GM12865 (cell line): ENCODE results near the gene SLC38A8.

ENCODE experiments used
- DNase-seq: peaks from one replicate; pipeline ENCODE4 v3.0.0; 2010; ENCODE audit warnings: low read depth
- H3K4me3 ChIP-seq: 2 replicates; pipeline ENCODE4 v1.5.1; 2011; ENCODE audit warnings: mild to moderate bottlenecking, low read depth, low read length, control low read depth
- CTCF ChIP-seq: IDR thresholded peaks from 2 replicates; pipeline ENCODE4 v1.5.1; 2011; ENCODE audit warnings: low read length, control low read depth, low read depth, inconsistent platforms; ENCODE audit not compliant: insufficient read depth; ENCODE audit errors: missing control alignments

The SLC38A8 gene

GRCh38 chr16:84027625-84028024 lies 15.0 kb downstream of the SLC38A8 start:
- no peak overlapping the region for H3K4me3 ChIP-seq
- TF ChIP-seq CTCF, result no peak
- DNase-seq, result no peak

- no peak for TF ChIP-seq CTCF
These were observed 16.0 kb downstream of the SLC38A8 start for GRCh38 chr16:84026606-84027005.

GRCh38 chr16:84024854-84025253 lies 17.7 kb downstream of the SLC38A8 start:
- H3K4me3 ChIP-seq, result no peak overlapping the region
- no peak for DNase-seq
- no peak for TF ChIP-seq CTCF

More at GRCh38 chr16:84026606-84027005, 16.0 kb downstream of the SLC38A8 start:
- no peak for DNase-seq
- no peak overlapping the region for H3K4me3 ChIP-seq

- no peak for TF ChIP-seq CTCF
- no peak for DNase-seq
- no peak overlapping the region for H3K4me3 ChIP-seq
These were observed 20.0 kb downstream of the SLC38A8 start for GRCh38 chr16:84022644-84023043.

GRCh38 chr16:84021488-84021887 lies 21.1 kb downstream of the SLC38A8 start:
- no peak for DNase-seq
- TF ChIP-seq CTCF, result no peak
- no peak overlapping the region for H3K4me3 ChIP-seq

GRCh38 chr16:84020353-84020752 lies 22.2 kb downstream of the SLC38A8 start:
- no peak for TF ChIP-seq CTCF
- no peak overlapping the region for H3K4me3 ChIP-seq
- DNase-seq, result no peak

DNA sequence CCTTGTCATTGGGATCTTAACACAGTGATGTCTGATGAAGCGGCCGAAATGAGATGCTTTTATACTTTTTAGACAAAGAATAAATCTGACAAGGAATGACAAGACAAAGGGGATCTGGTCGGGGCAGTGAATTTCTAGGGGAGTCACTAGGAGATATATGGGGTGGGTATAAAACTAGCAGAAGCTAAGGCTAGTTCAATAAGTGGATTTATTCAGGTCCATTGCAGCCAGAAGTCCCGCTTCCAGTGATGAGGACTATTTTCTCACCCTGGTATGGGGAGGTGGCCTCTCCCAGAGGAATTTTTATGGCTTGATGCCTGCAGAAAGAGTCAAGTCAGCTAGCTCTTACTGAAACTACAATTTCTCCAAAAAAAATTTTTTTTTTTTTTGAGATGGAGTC lies 23.9 kb downstream of the SLC38A8 start:
- no peak for DNase-seq
- no peak overlapping the region for H3K4me3 ChIP-seq
- TF ChIP-seq CTCF, result no peak
